ENCODE results near the gene CYP2B6.
A peak's percentile ranks its signal among the peaks of the same experiment; 100 is the strongest.
"Not testable (repeated sequence)": the region's sequence is repeated elsewhere in the genome, so short reads cannot be mapped to it uniquely, and the experiment has no call there.

The CYP2B6 gene

DNA sequence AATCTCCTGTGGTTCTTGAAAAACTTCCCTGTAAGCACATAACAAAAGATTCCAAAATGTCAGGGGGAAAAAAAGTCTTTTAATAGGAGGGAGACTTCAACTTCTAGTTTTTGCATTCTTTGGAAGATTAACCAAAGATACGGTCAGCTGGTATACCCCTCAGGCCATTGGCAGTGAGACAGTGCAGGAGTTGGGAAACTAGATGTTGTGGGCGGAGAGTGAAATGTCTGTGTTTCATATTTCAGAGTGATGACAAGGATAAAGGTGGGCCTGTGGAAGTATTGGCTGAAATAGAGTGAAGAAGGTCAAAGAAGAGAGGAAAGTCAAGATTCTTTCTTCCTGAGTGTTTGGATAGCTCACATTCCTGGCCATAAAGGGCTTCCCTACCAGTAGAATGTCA is 40.8 kb downstream of the CYP2B6 start:
- no peak for DNase-seq

DNA sequence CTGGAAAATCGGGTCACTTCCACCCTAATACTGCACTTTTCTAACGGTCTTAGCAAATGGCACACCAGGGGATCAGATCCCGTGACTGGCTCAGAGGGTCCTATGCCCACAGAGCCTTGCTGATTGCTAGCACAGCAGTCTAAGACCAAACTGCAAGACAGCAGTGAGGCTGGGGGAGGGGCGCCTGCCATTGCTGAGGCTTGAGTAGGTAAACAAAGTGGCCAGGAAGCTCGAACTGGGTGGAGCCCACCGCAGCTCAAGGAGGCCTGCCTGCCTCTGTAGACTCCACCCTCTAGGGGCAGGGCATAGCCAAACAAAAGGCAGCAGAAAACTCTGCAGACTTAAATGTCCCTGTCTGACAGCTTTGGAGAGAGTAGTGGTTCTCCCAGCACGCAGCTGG is 42.2 kb downstream of the CYP2B6 start:
- not testable (repeated sequence) for DNase-seq

DNA sequence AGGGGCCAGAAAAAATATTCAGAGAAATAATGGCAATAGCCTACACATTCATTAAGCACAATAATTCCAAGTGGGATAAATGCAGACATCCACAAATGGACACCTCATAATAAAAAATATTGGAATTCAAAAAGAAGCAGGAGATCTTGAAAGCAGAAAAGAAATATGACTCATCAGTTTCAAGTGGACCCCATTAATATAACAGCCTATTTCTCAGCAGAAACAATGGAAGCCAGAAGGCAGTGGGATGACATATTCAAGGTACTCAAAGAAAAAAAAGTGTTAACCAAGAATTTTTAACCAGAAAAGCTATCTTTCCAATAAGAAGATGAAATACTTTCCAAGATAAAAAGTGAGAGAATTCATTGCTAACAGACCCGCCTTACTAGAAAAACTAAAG is 48.7 kb downstream of the CYP2B6 start:
- DNase-seq = no peak

DNA sequence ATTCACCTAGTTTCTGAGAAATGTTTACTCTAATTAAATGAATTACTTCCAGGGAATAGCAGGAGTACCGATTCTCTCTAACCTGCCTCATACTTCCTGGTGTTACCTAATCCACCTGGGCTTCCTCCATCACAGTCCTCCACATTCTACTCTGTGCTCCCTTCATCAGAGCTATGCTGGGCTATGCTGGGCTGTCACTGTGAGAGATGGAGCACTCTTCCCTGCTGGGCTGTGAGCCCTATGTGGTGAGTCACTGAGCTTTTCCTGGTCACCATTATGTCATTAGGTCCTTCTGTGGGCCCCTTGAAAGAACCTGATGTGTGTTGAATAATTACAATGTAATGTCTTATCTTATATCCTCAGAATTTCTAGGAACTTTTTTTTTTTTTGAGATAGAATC is 54.0 kb downstream of the CYP2B6 start:
- DNase-seq = not testable (repeated sequence)

DNA sequence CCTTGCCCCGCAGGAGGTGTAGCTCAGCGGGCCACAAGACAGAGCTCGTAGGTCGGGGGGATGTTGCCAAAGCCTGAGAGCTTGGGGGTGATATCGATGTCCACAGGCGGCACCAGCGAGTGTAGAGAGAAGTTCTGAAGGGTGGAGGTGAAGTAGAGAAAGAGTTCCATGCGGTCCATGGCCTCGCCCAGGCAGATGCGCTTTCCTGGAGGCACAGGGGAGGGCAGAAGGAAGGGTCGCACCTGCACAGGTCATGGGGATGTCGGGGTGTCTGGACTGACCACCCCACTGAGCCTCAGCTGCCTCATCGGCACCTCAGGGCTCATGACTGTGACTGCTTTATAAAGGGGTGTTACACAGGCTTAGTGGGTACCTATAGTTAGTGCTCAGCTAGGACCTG is 59.3 kb downstream of the CYP2B6 start:
- DNase-seq = no peak

DNA sequence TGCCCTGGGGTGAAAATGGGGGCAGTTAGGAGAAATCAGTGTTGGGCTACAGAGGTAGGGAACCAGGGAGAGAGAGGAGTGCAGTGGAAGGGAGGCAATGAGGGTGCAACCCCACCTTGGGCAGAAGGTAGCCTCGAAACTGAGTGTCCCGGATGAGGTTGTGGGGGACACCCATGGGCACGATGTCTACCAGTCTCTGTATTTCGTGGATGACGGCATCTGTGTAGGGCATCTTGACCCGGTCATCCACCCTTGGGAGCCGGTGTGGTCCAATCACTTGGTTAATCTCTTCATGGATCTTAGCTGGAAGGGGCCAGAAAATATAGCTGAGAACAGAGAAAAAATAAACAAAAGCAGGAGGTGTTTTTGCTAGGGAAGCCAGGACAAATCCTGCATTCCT is 61.1 kb downstream of the CYP2B6 start:
- DNase-seq = not testable (repeated sequence)

DNA sequence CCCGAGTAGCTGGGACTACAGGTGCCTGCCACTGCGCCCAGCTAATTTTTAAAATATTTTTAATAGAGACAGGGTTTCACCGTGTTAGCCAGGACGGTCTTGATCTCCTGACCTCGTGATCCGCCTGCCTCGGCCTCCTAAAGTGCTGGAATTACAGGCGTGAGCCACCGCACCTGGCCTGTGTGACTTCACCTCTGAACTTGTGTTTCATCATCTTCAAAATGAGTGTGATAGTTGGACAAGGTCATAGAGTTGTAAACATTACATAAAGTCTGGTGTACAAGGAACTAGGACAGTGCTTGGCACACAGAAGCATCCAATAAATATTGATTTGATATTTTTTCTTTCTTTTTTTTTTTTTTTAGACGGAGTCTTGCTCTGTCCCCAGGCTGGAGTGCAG is 62.2 kb downstream of the CYP2B6 start:
- DNase-seq = not testable (repeated sequence)

DNA sequence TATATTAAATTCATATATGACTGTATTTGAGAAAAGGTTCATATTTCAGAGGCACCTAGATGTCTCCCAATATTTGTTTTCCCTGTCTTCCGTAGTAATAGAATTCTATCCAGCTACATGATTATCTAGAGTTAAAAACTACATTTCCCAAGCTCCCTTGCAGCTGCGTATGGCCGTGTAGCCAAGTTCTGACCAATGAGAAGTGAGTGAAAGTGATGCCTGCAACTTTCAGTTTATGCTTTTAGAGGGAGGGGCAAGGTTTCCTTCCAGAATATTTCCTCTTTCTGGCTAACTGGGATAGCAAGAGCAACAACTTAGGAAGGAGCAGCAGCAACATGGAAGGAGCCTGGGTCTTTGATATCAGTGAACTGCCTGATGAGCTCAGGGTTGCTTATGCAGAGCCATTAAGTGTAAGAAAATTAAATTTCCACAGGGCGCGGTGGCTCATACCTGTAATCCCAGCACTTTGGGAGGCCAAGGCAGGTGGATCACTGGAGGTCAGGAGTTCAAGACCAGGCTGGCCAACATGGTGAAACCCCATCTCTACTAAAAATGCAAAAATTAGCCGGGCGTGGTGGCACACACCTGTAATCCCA is 74.0 kb downstream of the CYP2B6 start:
- peak; percentile 23 for DNase-seq
